ENCODE data around the gene ADK.
A peak's percentile ranks its signal among the peaks of the same experiment; 100 is the strongest.
"Not testable (repeated sequence)": the region's sequence is repeated elsewhere in the genome, so short reads cannot be mapped to it uniquely, and the experiment has no call there.

The ADK gene

DNA sequence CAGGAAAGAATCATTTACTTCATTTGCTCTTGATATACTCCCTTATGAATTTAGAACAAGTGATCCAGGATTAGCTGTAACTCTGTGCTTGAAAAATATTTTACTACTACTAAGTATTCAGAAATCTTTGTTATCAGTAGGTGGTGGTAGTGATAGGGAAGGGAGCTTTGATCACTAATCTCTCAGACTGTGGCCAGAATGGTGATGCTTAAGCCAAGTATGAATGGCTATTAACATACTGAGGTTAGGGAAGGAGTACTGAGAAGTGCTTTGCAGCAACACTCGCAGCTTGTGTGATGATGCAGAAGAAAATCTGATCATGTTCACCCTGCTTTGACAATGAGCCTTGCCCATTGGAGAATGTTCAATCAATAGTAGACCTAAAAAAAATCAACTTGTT lies 29.7 kb upstream of the ADK start:
- H3K4me3 ChIP-seq: no peak overlapping the region
- peak overlapping the region in 1 of 2 donors; percentile 10 for H3K27ac ChIP-seq
- TF ChIP-seq, protein P1, sequence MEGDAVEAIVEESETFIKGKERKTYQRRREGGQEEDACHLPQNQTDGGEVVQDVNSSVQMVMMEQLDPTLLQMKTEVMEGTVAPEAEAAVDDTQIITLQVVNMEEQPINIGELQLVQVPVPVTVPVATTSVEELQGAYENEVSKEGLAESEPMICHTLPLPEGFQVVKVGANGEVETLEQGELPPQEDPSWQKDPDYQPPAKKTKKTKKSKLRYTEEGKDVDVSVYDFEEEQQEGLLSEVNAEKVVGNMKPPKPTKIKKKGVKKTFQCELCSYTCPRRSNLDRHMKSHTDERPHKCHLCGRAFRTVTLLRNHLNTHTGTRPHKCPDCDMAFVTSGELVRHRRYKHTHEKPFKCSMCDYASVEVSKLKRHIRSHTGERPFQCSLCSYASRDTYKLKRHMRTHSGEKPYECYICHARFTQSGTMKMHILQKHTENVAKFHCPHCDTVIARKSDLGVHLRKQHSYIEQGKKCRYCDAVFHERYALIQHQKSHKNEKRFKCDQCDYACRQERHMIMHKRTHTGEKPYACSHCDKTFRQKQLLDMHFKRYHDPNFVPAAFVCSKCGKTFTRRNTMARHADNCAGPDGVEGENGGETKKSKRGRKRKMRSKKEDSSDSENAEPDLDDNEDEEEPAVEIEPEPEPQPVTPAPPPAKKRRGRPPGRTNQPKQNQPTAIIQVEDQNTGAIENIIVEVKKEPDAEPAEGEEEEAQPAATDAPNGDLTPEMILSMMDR (IDR thresholded peaks at IDR 0.05): no peak
- no peak for DNase-seq (ENCODE audit: low spot score)

DNA sequence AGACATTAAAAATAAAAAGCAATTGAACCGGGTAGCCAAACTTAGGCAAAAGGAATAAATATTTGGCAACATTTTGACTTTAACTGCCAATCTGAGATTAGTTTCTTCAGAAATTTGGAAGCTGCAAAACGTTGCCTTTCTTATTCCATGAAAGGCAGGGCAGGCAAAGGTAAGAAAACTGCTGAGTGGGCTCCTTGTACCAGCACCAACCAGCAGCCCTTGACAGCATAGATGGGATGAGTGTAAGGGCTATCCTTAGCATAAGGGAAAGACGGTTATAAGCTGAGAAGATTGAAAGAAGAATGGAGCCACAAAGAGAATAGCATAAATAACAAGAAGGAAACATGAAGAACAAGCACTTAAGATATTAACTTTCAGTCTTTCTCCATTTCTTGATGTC lies 29.0 kb upstream of the ADK start:
- TF ChIP-seq, protein P1 (IDR thresholded peaks at IDR 0.05): no peak
- DNase-seq (ENCODE audit: low spot score): no peak
- Histone ChIP-seq H3K27ac (no peak overlapping the region), H3K4me3 (no peak overlapping the region)

DNA sequence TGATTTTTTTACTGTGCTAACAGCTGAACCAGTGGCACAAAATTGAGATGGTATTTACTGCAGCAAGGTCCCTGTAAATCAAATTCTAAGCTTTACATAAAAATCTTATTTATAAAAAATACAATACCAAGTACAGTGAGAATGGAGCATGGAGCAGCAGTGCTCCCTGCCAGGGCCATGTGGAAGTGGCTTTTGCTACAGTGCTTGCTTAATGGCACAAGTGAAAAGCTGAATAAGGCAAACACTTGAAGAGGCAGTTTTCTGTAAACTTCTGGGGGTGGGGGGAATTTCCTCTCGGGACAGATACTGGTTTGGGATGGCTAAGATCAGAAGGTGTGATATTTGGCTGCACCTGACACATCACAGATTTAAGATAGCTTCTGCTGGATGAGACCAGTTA lies 27.9 kb upstream of the ADK start:
- H3K27ac ChIP-seq: no peak overlapping the region
- TF ChIP-seq, protein P1 (IDR thresholded peaks at IDR 0.05): no peak

DNA sequence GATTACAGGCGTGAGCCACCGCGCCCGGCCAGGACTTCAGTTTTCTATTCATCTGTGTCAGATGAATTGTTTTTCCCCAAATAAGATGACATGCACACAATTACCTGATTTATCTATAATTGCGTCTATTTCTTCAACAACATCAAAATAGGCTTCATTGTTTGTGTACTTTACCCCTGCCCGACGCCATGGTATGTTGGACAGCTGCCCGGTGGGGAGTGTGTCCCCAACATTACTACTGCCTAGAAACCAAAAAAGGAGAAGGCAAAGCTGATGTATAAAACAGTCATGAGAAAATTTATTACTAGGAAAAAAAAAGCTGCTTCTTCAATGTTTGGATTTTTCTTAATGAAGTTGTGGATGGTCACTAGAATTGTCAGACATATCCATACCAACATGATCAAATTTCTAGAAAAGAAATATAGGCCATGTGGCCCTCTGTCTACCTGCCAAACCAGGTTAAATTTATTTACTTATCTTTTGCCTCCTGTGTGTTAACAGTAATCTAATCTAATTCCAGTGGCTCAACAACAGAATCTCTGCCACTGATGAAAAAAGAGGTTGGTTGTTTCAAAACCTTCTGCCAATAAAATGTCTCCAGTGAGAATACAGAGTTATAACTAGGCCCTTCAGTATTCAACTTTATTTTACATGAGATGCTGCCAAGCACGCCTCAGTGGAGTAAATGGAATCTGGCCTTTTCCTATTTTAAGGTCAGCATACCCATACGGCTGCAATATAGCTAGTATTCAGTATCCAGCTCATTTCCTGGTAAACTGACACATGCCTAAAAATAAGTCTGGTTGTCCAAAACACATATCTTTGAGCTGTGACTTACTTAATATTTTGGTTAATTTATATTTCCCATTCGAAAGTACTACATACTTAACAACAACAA lies 16.8 kb upstream of the ADK start:
- Histone ChIP-seq H3K27ac (peak overlapping the region in 1 of 2 donors; percentile 6), H3K4me3 (no peak overlapping the region)
- no peak for DNase-seq (ENCODE audit: low spot score)
- TF ChIP-seq, protein P1 (IDR thresholded peaks at IDR 0.05): no peak

More for the DNA sequence above, 27.9 kb upstream of the ADK start:
- DNase-seq (ENCODE audit: low spot score): no peak
- H3K4me3 ChIP-seq: no peak overlapping the region

DNA sequence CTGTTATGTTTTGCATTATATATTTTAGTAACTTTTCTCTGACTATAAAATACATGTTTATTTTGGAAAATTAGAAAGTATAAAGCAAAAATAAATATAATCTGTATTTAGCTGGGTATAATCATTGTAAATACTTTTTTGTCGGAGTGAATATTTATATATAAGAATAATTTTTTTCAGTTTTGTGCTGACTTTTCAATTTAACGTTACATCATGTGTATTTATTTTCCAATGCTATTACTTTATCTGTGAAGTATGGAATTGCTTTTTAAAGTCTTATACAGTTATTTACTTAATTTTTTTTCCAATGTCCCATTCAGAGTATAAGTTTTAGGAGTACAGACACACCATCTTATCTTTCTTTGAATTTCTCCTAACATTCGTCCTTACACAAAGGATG lies 15.6 kb upstream of the ADK start:
- no peak for DNase-seq (ENCODE audit: low spot score)
- Histone ChIP-seq H3K27ac (no peak overlapping the region), H3K4me3 (no peak overlapping the region)
- TF ChIP-seq, protein P1 (IDR thresholded peaks at IDR 0.05): no peak

DNA sequence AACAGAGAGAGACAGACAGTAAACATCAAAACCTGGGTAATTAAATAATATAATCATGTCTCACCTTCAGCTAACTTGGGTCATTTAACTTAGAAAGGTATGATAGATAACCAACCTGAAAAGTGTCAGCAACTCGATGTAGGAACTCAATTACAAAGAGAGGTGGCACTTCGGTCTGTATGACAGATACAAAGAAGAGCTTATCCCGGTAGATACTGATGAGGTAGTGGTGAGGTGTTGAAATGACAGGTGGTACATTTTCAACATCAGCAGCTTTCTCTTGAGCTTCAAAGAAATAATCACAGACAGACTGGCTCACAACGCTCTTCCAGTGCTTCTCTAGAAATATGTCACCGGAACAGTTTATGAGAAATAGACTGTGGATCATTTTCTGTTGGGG lies 13.0 kb upstream of the ADK start:
- TF ChIP-seq, protein P1 (IDR thresholded peaks at IDR 0.05): no peak
- H3K27ac ChIP-seq: no peak overlapping the region

DNA sequence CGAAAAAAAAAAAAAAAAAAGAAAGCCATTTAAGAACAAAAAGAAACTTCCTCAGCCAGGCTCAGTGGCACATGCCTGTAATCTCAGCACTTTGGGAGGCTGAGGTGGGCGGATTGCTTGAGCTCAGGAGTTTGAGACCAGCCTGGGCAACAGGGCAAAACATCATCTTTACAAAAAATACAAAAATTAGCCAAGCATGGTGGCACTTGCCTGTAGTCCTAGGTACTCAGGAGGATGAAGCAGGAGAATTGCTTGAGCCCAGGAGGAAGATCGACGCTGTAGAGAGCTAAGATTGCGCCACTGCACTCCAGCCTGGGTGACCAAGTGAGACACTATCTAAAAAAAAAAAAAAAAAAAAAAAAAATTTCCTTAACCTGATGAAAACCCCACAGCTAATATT lies 12.4 kb upstream of the ADK start:
- not testable (repeated sequence) for DNase-seq (ENCODE audit: low spot score); H3K4me3 ChIP-seq; H3K27ac ChIP-seq

More for the DNA sequence above, 13.0 kb upstream of the ADK start:
- no peak overlapping the region for H3K4me3 ChIP-seq
- DNase-seq (ENCODE audit: low spot score): no peak

Measured in coronary artery (tissue), 2 donors.